ENCODE measurements around the gene SRXN1. TPM values are rescaled to one million over a fixed set of nuclear protein-coding genes. Genes with fewer than 3 reads are reported as not detected.

Gene SRXN1
- total and polyA plus RNA-seq, 12 donors, result 11.9 to 42.0 (median 30.9) TPM

DNA sequence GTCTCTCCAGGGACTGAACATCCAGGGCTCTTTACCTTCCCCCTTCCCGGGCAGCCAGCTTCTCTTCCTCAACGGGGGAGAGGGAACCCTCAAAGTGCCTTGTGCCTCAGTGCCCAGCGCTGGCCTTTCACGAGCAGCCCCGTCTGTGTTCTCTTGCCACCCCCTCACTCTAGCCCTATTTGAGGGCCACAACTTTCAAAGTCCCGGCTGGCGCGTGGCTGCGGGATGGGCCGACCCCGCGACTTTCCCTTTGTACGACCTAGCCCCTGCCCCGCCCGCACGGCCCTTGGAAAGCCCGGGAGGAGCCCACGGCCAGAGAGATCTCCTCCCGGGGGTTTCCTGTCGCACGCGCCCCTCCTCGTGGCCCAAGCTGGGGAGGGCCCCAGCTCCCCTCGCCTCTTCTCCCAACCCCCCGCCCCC is 22.0 kb upstream of the SRXN1 start:
- intact Hi-C loops (cut with DNase I), result loop anchor here in 1 of 10 donors (10.0 kb wide), 1 partner anchor 50 kb away; no protein-coding TSS in a partner anchor
- Histone ChIP-seq H3K4me3 (peak overlapping the region in 5 of 10 donors; percentile 22 to 42 (median 31)), H3K36me3 (no peaks in the 10 kb centered on the region), H3K27ac (no peak overlapping the region), H3K9me3 (no peaks in the 10 kb centered on the region), H3K4me1 (peaks cover 3 to 29% (median 20%) of the 10 kb centered on the region in 9 donors), H3K27me3 (peaks cover 0 to 78% (median 67%) of the 10 kb centered on the region in 7 donors)
- 1 to 3% methylated on average over 12 to 25 of the region's 25 CpGs for whole genome bisulfite sequencing, 2 donors
- ATAC-seq (peak in 2 of 8 donors; percentile 5 to 7), DNase-seq (no peak)
- TF ChIP-seq, protein P1, sequence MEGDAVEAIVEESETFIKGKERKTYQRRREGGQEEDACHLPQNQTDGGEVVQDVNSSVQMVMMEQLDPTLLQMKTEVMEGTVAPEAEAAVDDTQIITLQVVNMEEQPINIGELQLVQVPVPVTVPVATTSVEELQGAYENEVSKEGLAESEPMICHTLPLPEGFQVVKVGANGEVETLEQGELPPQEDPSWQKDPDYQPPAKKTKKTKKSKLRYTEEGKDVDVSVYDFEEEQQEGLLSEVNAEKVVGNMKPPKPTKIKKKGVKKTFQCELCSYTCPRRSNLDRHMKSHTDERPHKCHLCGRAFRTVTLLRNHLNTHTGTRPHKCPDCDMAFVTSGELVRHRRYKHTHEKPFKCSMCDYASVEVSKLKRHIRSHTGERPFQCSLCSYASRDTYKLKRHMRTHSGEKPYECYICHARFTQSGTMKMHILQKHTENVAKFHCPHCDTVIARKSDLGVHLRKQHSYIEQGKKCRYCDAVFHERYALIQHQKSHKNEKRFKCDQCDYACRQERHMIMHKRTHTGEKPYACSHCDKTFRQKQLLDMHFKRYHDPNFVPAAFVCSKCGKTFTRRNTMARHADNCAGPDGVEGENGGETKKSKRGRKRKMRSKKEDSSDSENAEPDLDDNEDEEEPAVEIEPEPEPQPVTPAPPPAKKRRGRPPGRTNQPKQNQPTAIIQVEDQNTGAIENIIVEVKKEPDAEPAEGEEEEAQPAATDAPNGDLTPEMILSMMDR (IDR thresholded peaks at IDR 0.05), result no peak

DNA sequence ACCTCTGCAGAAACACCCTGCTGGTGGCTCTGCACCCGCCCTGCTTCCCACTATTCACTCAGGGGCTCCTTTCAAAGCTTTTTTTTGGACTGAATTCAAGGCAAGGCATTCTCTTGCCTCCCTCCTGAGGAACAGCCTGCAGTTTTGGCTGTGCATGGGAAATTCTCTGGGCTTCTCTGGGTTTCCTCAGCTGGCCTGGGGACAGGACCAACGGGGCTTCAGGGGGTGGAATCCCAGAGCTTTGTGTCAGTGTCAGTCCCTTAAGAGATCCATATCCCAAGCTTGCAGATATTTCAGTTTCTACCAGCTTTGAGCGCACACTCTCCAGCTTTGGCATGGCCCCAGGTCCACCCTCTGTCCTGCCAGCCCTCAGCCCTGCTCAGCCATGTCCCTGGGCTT is 20.6 kb upstream of the SRXN1 start:
- WGBS, 2 donors, result 45 to 52% methylated on average over 3 of the region's 3 CpGs
- H3K36me3 ChIP-seq, result no peaks in the 10 kb centered on the region
- ATAC-seq, result no peak
- no peaks in the 10 kb centered on the region for H3K9me3 ChIP-seq
- intact Hi-C loops (cut with DNase I), result loop anchor here in 1 of 10 donors (10.0 kb wide), 1 partner anchor 51 kb away; no protein-coding TSS in a partner anchor
- H3K27me3 ChIP-seq, result peaks cover 0 to 71% (median 54%) of the 10 kb centered on the region in 7 donors
- H3K27ac ChIP-seq, result no peak overlapping the region
- peaks cover 7 to 43% (median 24%) of the 10 kb centered on the region in 9 donors for H3K4me1 ChIP-seq
- DNase-seq, result no peak
- H3K4me3 ChIP-seq, result no peak overlapping the region
- TF ChIP-seq, protein P1 (IDR thresholded peaks at IDR 0.05), result no peak

DNA sequence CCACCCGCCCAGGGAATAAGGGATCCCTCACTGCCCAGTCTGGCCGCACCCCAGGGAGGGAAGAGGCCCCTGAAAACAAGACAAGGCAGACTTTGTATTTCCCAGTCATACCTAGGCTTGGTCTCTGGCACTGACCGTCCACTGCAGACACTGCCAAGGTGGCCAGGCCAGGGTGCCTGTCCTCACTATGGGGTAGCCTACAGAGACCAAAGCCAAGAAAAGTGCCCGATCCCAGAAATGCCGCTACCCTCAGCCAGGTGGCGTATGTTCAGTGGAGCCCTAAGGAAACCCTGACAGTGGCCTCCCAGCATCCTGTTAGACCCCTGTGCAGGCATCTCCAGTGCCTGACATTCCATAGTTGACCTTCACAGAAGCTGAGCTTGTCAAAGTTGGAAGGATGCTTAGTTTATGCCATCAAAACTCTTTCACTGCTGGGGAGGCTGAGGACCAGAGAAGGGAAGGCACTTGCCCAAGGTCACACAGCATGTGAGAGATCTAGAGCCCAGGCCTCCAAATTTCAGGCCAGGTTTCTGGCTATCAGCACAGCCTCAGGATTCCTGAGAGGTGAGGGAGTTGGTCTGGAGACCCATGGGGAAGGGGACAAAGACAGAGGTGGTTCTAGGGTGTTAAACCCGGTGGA is 20.1 kb upstream of the SRXN1 start:
- Histone ChIP-seq H3K36me3 (no peaks in the 10 kb centered on the region), H3K27me3 (peaks cover 0 to 69% (median 49%) of the 10 kb centered on the region in 7 donors), H3K4me1 (peaks cover 7 to 48% (median 26%) of the 10 kb centered on the region in 9 donors), H3K27ac (no peak overlapping the region), H3K4me3 (no peak overlapping the region), H3K9me3 (no peaks in the 10 kb centered on the region)
- TF ChIP-seq, protein P1 (IDR thresholded peaks at IDR 0.05), result peak in 5 of 9 donors; percentile 10 to 31 (median 22)
- 35 to 39% methylated on average over 7 of the region's 7 CpGs for WGBS, 2 donors
- intact Hi-C loops (cut with DNase I), result loop anchor here in 1 of 10 donors (10.0 kb wide), 1 partner anchor 52 kb away; no protein-coding TSS in a partner anchor
- ATAC-seq, result no peak
- no peak for DNase-seq

DNA sequence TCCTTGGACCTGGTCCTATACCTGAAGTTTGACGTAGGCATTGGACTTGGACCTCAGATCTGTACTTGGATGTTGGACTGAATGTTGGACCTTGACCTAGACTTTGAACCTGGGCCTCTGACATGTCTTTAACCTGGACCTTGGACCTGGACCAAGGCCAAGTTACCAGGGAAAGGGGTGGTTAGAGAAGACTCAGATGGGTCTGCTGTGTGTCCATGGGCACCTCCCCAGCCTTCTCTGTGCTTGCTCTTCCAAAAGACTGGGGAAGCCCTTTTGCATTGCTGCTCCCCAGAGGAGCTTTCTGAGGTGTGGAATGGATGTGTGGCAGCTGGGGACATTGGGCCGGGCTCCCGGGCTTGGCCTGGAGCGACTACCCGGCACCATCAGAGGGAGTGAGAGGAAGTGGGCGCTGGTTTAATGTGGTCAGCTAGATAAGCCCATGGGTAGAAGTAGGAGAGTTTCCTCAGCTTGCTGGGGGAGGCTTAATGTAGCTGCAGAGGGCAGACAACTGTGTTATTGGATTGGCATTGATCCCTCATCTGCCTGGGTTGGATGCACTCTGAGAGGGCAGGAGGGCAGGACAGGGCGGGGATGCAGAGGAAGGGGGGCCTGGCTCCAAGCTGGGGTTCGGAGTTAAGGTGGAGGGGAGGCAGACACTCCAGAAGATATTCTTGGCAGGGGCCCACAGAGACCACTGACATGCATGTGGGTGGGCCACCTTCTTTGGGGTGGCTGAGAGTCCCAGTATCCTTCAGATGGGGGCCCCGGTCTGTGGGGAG is 18.4 kb upstream of the SRXN1 start:
- Histone ChIP-seq H3K36me3 (no peaks in the 10 kb centered on the region), H3K27me3 (peaks cover 0 to 65% (median 35%) of the 10 kb centered on the region in 7 donors), H3K27ac (no peak overlapping the region), H3K9me3 (no peaks in the 10 kb centered on the region), H3K4me1 (peaks cover 7 to 54% (median 26%) of the 10 kb centered on the region in 9 donors), H3K4me3 (no peak overlapping the region)
- no peak for ATAC-seq
- 48 to 72% methylated on average over 9 of the region's 9 CpGs for WGBS, 2 donors
- intact Hi-C loops (cut with DNase I), result loop anchor here in 1 of 10 donors (10.0 kb wide), 1 partner anchor 53 kb away; no protein-coding TSS in a partner anchor
- no peak for DNase-seq
- TF ChIP-seq, protein P1 (IDR thresholded peaks at IDR 0.05), result no peak

Measured in heart right ventricle (tissue), 16 donors.